H1 (cell line): ENCODE data around the gene MED23. TPM values are rescaled to one million over a fixed set of nuclear protein-coding genes. Genes with fewer than 3 reads are reported as not detected.

Source experiments
- CTCF ChIA-PET: fragments of 300-600 bp; sonication (Branson Sonifier 250); formaldehyde crosslinking; loops from one replicate; lab custom pipeline; 2021; ENCODE audit not compliant: partially characterized antibody; lab: Charles Lee
- POLR2A ChIA-PET: fragments of 300-600 bp; sonication (Branson Sonifier 250); formaldehyde crosslinking; loops from one replicate; lab custom pipeline; 2021; ENCODE audit warnings: inconsistent platforms; ENCODE audit not compliant: partially characterized antibody; lab: Charles Lee
- DNase-seq, 2 experiments: peaks; one replicate each; pipeline versions ENCODE4 v3.0.0 to v3.0.0-alpha.2; 2010 to 2022; ENCODE audit warnings: low spot score in 2 of 2, low read depth in 1 of 2, mixed read lengths in 1 of 2
- FAIRE-seq: peaks from 2 replicates; lab custom pipeline; 2011; peaks lifted over from hg19 to GRCh38; lab: Jason Lieb, UNC
- H2AFZ ChIP-seq: 2 replicates; pipeline ENCODE4 v1.8.1; 2012; ENCODE audit warnings: low read length, inconsistent platforms
- H2AK5ac ChIP-seq: 2 replicates; pipeline ENCODE4 v1.6.1; 2013; ENCODE audit warnings: low read depth, low read length
- H2BK120ac ChIP-seq: replicated peaks from 2 replicates; pipeline ENCODE3; 2013; ENCODE audit warnings: low read depth, low read length, inconsistent platforms
- H2BK12ac ChIP-seq: 2 replicates; pipeline ENCODE4 v1.6.1; 2013; ENCODE audit warnings: low read depth, low read length
- H2BK15ac ChIP-seq: 2 replicates; pipeline ENCODE4 v1.6.1; 2013; ENCODE audit warnings: low read length
- H2BK20ac ChIP-seq: 2 replicates; pipeline ENCODE4 v1.6.1; 2013; ENCODE audit warnings: low read length
- H2BK5ac ChIP-seq: 2 replicates; pipeline ENCODE4 v1.6.1; 2013; ENCODE audit warnings: low read depth, low read length
- H3K14ac ChIP-seq: 2 replicates; pipeline ENCODE4 v1.6.1; 2013; ENCODE audit warnings: inconsistent platforms; ENCODE audit not compliant: insufficient read length
- H3K18ac ChIP-seq: 2 replicates; pipeline ENCODE4 v1.6.1; 2013; ENCODE audit warnings: low read length; ENCODE audit errors: extremely low read depth
- H3K23ac ChIP-seq: 2 replicates; pipeline ENCODE4 v1.6.1; 2013; ENCODE audit warnings: inconsistent platforms; ENCODE audit not compliant: insufficient read length
- H3K23me2 ChIP-seq: 2 replicates; pipeline ENCODE4 v1.6.1; 2013; ENCODE audit warnings: low read depth, low read length
- H3K27ac ChIP-seq: 2 replicates; pipeline ENCODE4 v1.6.1; 2011; ENCODE audit warnings: low read depth, low read length, inconsistent platforms
- H3K27me3 ChIP-seq, 4 experiments: replicated peaks in 1 of 4; 1 replicate in 1 of 4; 2 replicates in 3 of 4; pipeline versions ENCODE4 v1.6.1 to v1.8.1; 2011 to 2013; ENCODE audit warnings: low read length in 3 of 4, mild to moderate bottlenecking in 3 of 4, inconsistent platforms in 2 of 4, mixed read lengths in 2 of 4, moderate library complexity in 1 of 4; ENCODE audit not compliant: control insufficient read depth in 3 of 4, insufficient read depth in 3 of 4; ENCODE audit errors: extremely low read depth in 1 of 4
- H3K36me3 ChIP-seq, 4 experiments: 2 replicates each; pipeline versions ENCODE4 v1.6.1 to v1.8.1; 2011 to 2013; ENCODE audit warnings: mild to moderate bottlenecking in 4 of 4, low read length in 3 of 4, moderate library complexity in 2 of 4, control low read depth in 1 of 4, inconsistent platforms in 1 of 4; ENCODE audit not compliant: insufficient read depth in 4 of 4, control insufficient read depth in 2 of 4
- H3K4ac ChIP-seq: replicated peaks from 2 replicates; pipeline ENCODE3; 2013; ENCODE audit warnings: low read length, low read depth, mixed read lengths, inconsistent platforms; ENCODE audit not compliant: insufficient read length
- H3K4me1 ChIP-seq, 4 experiments: replicated peaks in 1 of 4; 1 replicate in 1 of 4; 2 replicates in 3 of 4; pipeline versions ENCODE4 v1.6.1 to v1.8.1; 2011 to 2013; ENCODE audit warnings: low read length in 3 of 4, inconsistent platforms in 2 of 4, mixed read lengths in 1 of 4; ENCODE audit not compliant: insufficient read depth in 4 of 4, control insufficient read depth in 3 of 4
- H3K4me2 ChIP-seq, 2 experiments: 2 replicates each; pipeline versions ENCODE4 v1.6.1 to v1.8.1; 2011 to 2013; ENCODE audit warnings: low read depth in 2 of 2, low read length in 2 of 2, control low read depth in 1 of 2, inconsistent platforms in 1 of 2, mild to moderate bottlenecking in 1 of 2; ENCODE audit not compliant: insufficient read depth in 1 of 2
- H3K4me3 ChIP-seq, 4 experiments: fragments of 200-600, 300-600 bp in 1 of 4; sonication (generic), shearing (Covaris generic), sonication (Bioruptor Twin) in 1 of 4; 2 replicates each; pipeline versions ENCODE4 v1.5.1 to v1.8.1; 2011 to 2016; ENCODE audit warnings: low read length in 4 of 4, low read depth in 3 of 4, control low read depth in 2 of 4, inconsistent platforms in 2 of 4, mild to moderate bottlenecking in 2 of 4, mixed read lengths in 1 of 4, moderate library complexity in 1 of 4; ENCODE audit not compliant: insufficient read depth in 2 of 4; ENCODE audit errors: extremely low read depth in 1 of 4
- H3K56ac ChIP-seq: replicated peaks from 2 replicates; pipeline ENCODE3; 2013; ENCODE audit warnings: low read depth, mild to moderate bottlenecking, mixed read lengths, low read length, inconsistent platforms; ENCODE audit not compliant: insufficient read length
- H3K79me1 ChIP-seq: 2 replicates; pipeline ENCODE4 v1.6.1; 2013; ENCODE audit warnings: low read depth, low read length, control low read depth
- H3K79me2 ChIP-seq, 2 experiments: 2 replicates each; pipeline versions ENCODE4 v1.6.1 to v1.8.1; 2012 to 2013; ENCODE audit warnings: low read length in 2 of 2, mild to moderate bottlenecking in 2 of 2, inconsistent platforms in 1 of 2; ENCODE audit not compliant: insufficient read depth in 2 of 2, control insufficient read depth in 1 of 2
- H3K9ac ChIP-seq, 4 experiments: replicated peaks in 1 of 4; 1 replicate in 1 of 4; 2 replicates in 3 of 4; pipeline versions ENCODE4 v1.6.1 to v1.8.1; 2011 to 2013; ENCODE audit warnings: low read depth in 3 of 4, low read length in 3 of 4, control low read depth in 2 of 4, mild to moderate bottlenecking in 2 of 4, moderate library complexity in 2 of 4, inconsistent platforms in 1 of 4; ENCODE audit errors: extremely low read depth in 1 of 4
- H3K9me3 ChIP-seq, 2 experiments: 2 replicates each; pipeline versions ENCODE4 v1.6.1 to v1.8.1; 2012 to 2013; ENCODE audit warnings: mild to moderate bottlenecking in 2 of 2, moderate library complexity in 2 of 2, control low read depth in 1 of 2, inconsistent platforms in 1 of 2, low read depth in 1 of 2, low read length in 1 of 2, mixed read lengths in 1 of 2; ENCODE audit not compliant: insufficient read depth in 2 of 2
- H4K20me1 ChIP-seq, 2 experiments: replicated peaks in 1 of 2; 2 replicates each; pipeline versions ENCODE3 to v1.8.1; 2011 to 2013; ENCODE audit warnings: inconsistent platforms in 2 of 2, low read length in 2 of 2, mild to moderate bottlenecking in 1 of 2; ENCODE audit not compliant: insufficient read depth in 2 of 2, control insufficient read depth in 1 of 2
- H4K5ac ChIP-seq: 2 replicates; pipeline ENCODE4 v1.6.1; 2013; ENCODE audit warnings: low read length, low read depth, mixed read lengths, inconsistent platforms; ENCODE audit not compliant: insufficient read length
- H4K8ac ChIP-seq: 2 replicates; pipeline ENCODE4 v1.8.0; 2013; ENCODE audit warnings: mild to moderate bottlenecking, moderate library complexity, low read length, inconsistent platforms; ENCODE audit not compliant: insufficient read depth; ENCODE audit errors: extremely low read depth
- H4K91ac ChIP-seq: replicated peaks from 2 replicates; pipeline ENCODE3; 2013; ENCODE audit warnings: low read length, mixed read lengths, inconsistent platforms; ENCODE audit not compliant: insufficient read length
- CBX8 ChIP-seq: fragments of 300-800, 300-1000 bp; sonication (generic); IDR thresholded peaks from 2 replicates; pipeline ENCODE4 v1.7.1; 2016; ENCODE audit warnings: low read depth, low read length, borderline replicate concordance
- WGBS, 2 experiments: shearing (Covaris generic) in 1 of 2; methylation state at CpG; one replicate each; pipeline versions ENCODE4 v1.1.6 to v1.1.7; 2013 to 2015; ENCODE audit warnings: low lambda C conversion rate in 2 of 2, mixed read lengths in 2 of 2, inconsistent platforms in 1 of 2, low coverage in 1 of 2, missing lambda C conversion rate in 1 of 2; ENCODE audit not compliant: insufficient replicate concordance in 2 of 2, insufficient coverage in 1 of 2, insufficient read length in 1 of 2; ENCODE audit errors: extremely low coverage in 1 of 2, missing lambda C conversion rate in 1 of 2; 5-methylcytosine and 5-hydroxymethylcytosine counted together
- polyA plus RNA-seq, 7 experiments: library from polyadenylated mRNA; depleted of rRNA in 3 of 7; stranded (reverse) in 5 of 7; unstranded in 2 of 7; fragments of >200 nt in 5 of 7; fragments of 200-250 nt in 2 of 7; gene quantifications; 1 replicate in 5 of 7; 2 replicates in 1 of 7; 4 replicates in 1 of 7; pipeline versions ENCODE4 v1.2.1 to v1.2.3, GENCODE V29; 2011 to 2013; ENCODE audit warnings: missing spikeins in 2 of 7, mixed read lengths in 2 of 7
- total RNA-seq: library from RNA; stranded (reverse); fragmentation: NEBNext Ultra II Directional; extraction: Animal tissue kit (Norgen Biotek cat#: 25700); gene quantifications from 2 replicates; pipeline ENCODE4 v1.2.1, GENCODE V29; 2021

Gene MED23
- total and polyA plus RNA-seq, 2 of the 8 experiments (the other 6 are each of a cell fraction or from before 2014, with no cell fraction given) = 10.5 to 13.0 TPM

DNA sequence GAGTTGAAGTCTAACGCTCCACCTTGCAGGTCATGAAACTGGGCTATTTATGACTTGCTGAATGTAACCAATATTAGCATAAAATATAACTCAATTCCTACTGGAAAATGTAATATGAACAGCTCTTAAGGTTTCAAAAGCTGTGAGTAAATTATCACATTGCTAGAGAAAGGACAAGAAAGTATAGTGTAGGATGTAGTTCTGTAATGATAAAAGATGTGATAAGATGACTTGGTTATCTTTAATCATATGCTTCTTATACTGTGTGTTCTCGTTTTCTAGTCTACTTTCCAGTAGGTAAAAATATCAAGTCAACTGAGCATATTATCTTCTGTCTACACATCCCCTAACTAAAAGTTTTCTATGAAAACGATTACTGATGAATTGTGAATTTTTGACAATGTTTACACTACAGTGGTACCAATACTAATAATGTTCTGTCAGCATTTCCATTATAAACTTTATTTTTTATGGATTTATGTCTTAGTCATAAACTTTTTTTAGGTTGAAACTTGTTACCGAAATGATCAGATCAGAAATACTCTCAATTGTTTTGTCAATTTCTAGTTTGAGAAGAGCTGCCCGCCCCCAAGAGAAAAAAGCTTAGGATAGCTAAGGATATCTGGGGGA is 14.6 kb downstream of the MED23 start:
- H3K4me3 ChIP-seq = no peak overlapping the region
- H3K23me2 ChIP-seq = no peaks in the 10 kb centered on the region
- 90% methylated on average over 5 of the region's 5 CpGs; no CpG with 5 or more reads in 1 of the 2 experiments for WGBS, 2 experiments
- H3K79me2 ChIP-seq = no peaks in the 10 kb centered on the region
- H3K14ac ChIP-seq = no peak overlapping the region
- H3K56ac ChIP-seq = no peak overlapping the region
- no peak overlapping the region for H2AFZ ChIP-seq
- no peak overlapping the region for H3K4me2 ChIP-seq
- no peak overlapping the region for H2BK120ac ChIP-seq
- no peak for DNase-seq
- H3K18ac ChIP-seq = no peak overlapping the region
- CTCF ChIA-PET = interaction anchor here (0.6 to 4.4 kb wide), 6 partner anchors 14 to 819 kb away, joined by 3 to 25 read pairs (median 4); partner anchors contain the start of gene MED23
- H3K9me3 ChIP-seq = no peaks in the 10 kb centered on the region
- POLR2A ChIA-PET = interaction anchor here (1.3 kb wide), 1 partner anchor 10 kb away, joined by 3 read pairs; no protein-coding TSS in a partner anchor
- peaks cover 0 to 57% (median 13%) of the 10 kb centered on the region in 4 experiments; a peak in 6 of 8 replicates for H3K36me3 ChIP-seq
- H4K8ac ChIP-seq = no peak overlapping the region
- H3K9ac ChIP-seq = no peak overlapping the region
- H3K4ac ChIP-seq = no peak overlapping the region
- no peak overlapping the region for H2BK15ac ChIP-seq
- no peak for FAIRE-seq
- no peak overlapping the region for H2BK5ac ChIP-seq
- H3K23ac ChIP-seq = no peak overlapping the region
- no peak overlapping the region for H2BK12ac ChIP-seq
- no peak overlapping the region for H4K5ac ChIP-seq
- no peaks in the 10 kb centered on the region for H3K79me1 ChIP-seq
- H2AK5ac ChIP-seq = no peak overlapping the region
- no peak overlapping the region for H4K91ac ChIP-seq
- no peak overlapping the region for H3K27ac ChIP-seq
- H3K27me3 ChIP-seq = no peaks in the 10 kb centered on the region
- TF ChIP-seq CBX8 = no peak
- peaks cover 0 to 3% of the 10 kb centered on the region in 2 experiments for H4K20me1 ChIP-seq
- H2BK20ac ChIP-seq = no peak overlapping the region
- H3K4me1 ChIP-seq = no peaks in the 10 kb centered on the region
